SK-N-SH treated with all-trans-retinoic acid at 6 μM for 48 hours (cell line): ENCODE measurements around the gene TNNI2.

ENCODE experiments used
- ARNTL ChIP-seq: fragments of 450-650 bp; formaldehyde crosslinking; IDR thresholded peaks from 2 replicates; pipeline ENCODE4 v1.5.0; 2020; ENCODE audit warnings: low read depth, mild to moderate bottlenecking, moderate library complexity, borderline replicate concordance
- CREB5 ChIP-seq: fragments of 250-450 bp; sonication (Bioruptor Pico); IDR thresholded peaks from 2 replicates; pipeline ENCODE4 v1.5.1; 2020; ENCODE audit warnings: low read depth, mild to moderate bottlenecking, moderate library complexity
- CSRNP3 ChIP-seq: fragments of 250-450 bp; sonication (Bioruptor Pico); IDR thresholded peaks from 2 replicates; pipeline ENCODE4 v1.5.1; 2021; ENCODE audit warnings: mild to moderate bottlenecking, moderate library complexity
- OSR1 ChIP-seq: fragments of 250-450 bp; sonication (Bioruptor Pico); IDR thresholded peaks from 2 replicates; pipeline ENCODE4 v1.8.0; 2022; ENCODE audit warnings: moderate library complexity, mild to moderate bottlenecking, inconsistent platforms
- PATZ1 ChIP-seq: fragments of 250-450 bp; sonication (Bioruptor Pico); IDR thresholded peaks from 2 replicates; pipeline ENCODE4 v1.8.0; 2020; ENCODE audit warnings: mild to moderate bottlenecking, moderate library complexity, borderline replicate concordance
- TSHZ2 ChIP-seq: fragments of 250-450 bp; sonication (Bioruptor Pico); IDR thresholded peaks from 2 replicates; pipeline ENCODE4 v1.5.0; 2020; ENCODE audit warnings: mild to moderate bottlenecking, moderate library complexity
- ZC3H10 ChIP-seq: fragments of 250-450 bp; sonication (Bioruptor Pico); IDR thresholded peaks from 2 replicates; pipeline ENCODE4 v1.5.1; 2021; ENCODE audit warnings: mild to moderate bottlenecking, moderate library complexity
- ZFP30 ChIP-seq: fragments of 450-650 bp; formaldehyde crosslinking; IDR thresholded peaks from 2 replicates; pipeline ENCODE4 v1.5.0; 2022; ENCODE audit warnings: mild to moderate bottlenecking, moderate library complexity
- ZNF70 ChIP-seq: fragments of 450-650 bp; formaldehyde crosslinking; IDR thresholded peaks from 2 replicates; pipeline ENCODE4 v1.5.0; 2020; ENCODE audit warnings: mild to moderate bottlenecking, moderate library complexity
- ZNF8 ChIP-seq: fragments of 450-650 bp; formaldehyde crosslinking; IDR thresholded peaks from 2 replicates; pipeline ENCODE4 v1.5.0; 2020; ENCODE audit warnings: mild to moderate bottlenecking, moderate library complexity

- TF ChIP-seq CREB5 (CRISPR knock-in tag) (no peak), TSHZ2 (CRISPR knock-in tag) (no peak), OSR1 (no peak), PATZ1 (CRISPR knock-in tag) (no peak), CSRNP3 (CRISPR knock-in tag) (no peak), ZC3H10 (CRISPR knock-in tag) (no peak), ZNF70 (CRISPR knock-in tag) (no peak), ZFP30 (CRISPR knock-in tag) (no peak), ARNTL (CRISPR knock-in tag) (no peak), ZNF8 (CRISPR knock-in tag) (no peak)
These were observed 4.3 kb downstream of the TNNI2 start for GRCh38 chr11:1843098-1843473.
